ENCODE measurements around the gene NMUR1.

DNA sequence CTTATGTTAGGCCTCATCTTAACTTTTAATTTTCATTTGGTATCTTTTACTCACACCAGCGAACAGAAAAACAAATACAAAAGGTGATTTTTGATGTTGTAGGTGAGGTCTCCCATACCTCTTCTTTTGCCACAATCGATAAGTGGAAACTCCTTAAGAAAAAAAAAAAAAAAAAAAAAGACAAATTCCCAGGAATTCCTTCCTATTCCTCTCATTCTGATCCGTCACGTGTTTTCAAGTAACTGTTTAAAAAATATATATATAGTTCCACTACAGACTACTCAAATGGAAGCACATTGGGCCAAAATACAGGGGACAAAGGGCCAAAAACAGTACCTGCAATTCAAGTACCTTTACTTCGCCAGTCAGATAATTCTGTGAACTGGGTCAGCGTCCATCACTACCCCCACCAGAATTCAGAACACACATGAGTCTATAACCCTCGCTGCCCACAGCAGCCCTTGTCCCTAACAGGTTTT, 16.5 kb downstream of the NMUR1 start:
- TF ChIP-seq EZH2 (IDR thresholded peaks at IDR 0.05; ENCODE audit: borderline replicate concordance, low read depth, low read length, severe bottlenecking) = no peak
- TF ChIP-seq POLR2AphosphoS5 (IDR thresholded peaks at IDR 0.05; ENCODE audit: insufficient read depth, low read depth, low read length) = no peak
- TF ChIP-seq, protein P1, sequence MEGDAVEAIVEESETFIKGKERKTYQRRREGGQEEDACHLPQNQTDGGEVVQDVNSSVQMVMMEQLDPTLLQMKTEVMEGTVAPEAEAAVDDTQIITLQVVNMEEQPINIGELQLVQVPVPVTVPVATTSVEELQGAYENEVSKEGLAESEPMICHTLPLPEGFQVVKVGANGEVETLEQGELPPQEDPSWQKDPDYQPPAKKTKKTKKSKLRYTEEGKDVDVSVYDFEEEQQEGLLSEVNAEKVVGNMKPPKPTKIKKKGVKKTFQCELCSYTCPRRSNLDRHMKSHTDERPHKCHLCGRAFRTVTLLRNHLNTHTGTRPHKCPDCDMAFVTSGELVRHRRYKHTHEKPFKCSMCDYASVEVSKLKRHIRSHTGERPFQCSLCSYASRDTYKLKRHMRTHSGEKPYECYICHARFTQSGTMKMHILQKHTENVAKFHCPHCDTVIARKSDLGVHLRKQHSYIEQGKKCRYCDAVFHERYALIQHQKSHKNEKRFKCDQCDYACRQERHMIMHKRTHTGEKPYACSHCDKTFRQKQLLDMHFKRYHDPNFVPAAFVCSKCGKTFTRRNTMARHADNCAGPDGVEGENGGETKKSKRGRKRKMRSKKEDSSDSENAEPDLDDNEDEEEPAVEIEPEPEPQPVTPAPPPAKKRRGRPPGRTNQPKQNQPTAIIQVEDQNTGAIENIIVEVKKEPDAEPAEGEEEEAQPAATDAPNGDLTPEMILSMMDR (IDR thresholded peaks at IDR 0.05; ENCODE audit: extremely low read depth in 1 of 2, insufficient read depth in 1 of 2, low read depth in 1 of 2, low read length in 2 of 2) = no peak
- TF ChIP-seq POLR2A (IDR thresholded peaks at IDR 0.05; ENCODE audit: low read depth, low read length) = no peak
- TF ChIP-seq, protein P2, sequence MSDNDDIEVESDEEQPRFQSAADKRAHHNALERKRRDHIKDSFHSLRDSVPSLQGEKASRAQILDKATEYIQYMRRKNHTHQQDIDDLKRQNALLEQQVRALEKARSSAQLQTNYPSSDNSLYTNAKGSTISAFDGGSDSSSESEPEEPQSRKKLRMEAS (IDR thresholded peaks at IDR 0.05; ENCODE audit: insufficient read depth, insufficient read length) = no peak
